PC-3 (cell line): Measurements from ENCODE around the gene ATP6V0E2. TPM values are rescaled to one million over a fixed set of nuclear protein-coding genes. Genes with fewer than 3 reads are reported as not detected.

Source experiments
- ATAC-seq: fragments of 200-7000 bp; cut with Tn5 transposase; 2 replicates; pipeline ENCODE4 v1.9.1; 2020; ENCODE audit warnings: mild to moderate bottlenecking, moderate library complexity
- BruUV-seq: library from RNA; stranded (reverse); fragments of 400-500 nt; replicated peaks from 2 replicates; lab custom pipeline; 2021; lab: Mats Ljungman, UMichigan
- CTCF ChIA-PET: fragments of 300-600 bp; sonication (Branson Sonifier 250); formaldehyde crosslinking; loops from one replicate; lab custom pipeline; 2022; ENCODE audit warnings: antibody characterized with exemption; lab: Charles Lee
- POLR2A ChIA-PET: fragments of 300-600 bp; sonication (Branson Sonifier 250); formaldehyde crosslinking; loops from one replicate; lab custom pipeline; 2022; ENCODE audit warnings: antibody characterized with exemption; ENCODE audit not compliant: unreplicated experiment; lab: Charles Lee
- DNase-seq: peaks from one replicate; pipeline ENCODE4 v3.0.0-alpha.2; 2015
- H2AFZ ChIP-seq: fragments of 300-600 bp; sonication (generic); 2 replicates; pipeline ENCODE4 v1.6.0; 2016; ENCODE audit warnings: antibody characterized with exemption, low read length
- H3F3A ChIP-seq: fragments of 300-600 bp; sonication (generic); one replicate; pipeline ENCODE4 v1.6.0; 2017; ENCODE audit warnings: antibody characterized with exemption, low read length, control low read depth, mild to moderate bottlenecking; ENCODE audit not compliant: unreplicated experiment
- H3K27ac ChIP-seq: fragments of 300-600 bp; sonication (generic); 2 replicates; pipeline ENCODE4 v1.5.1; 2016; ENCODE audit warnings: mild to moderate bottlenecking, low read length
- H3K27me3 ChIP-seq: fragments of 300-600 bp; sonication (generic); 2 replicates; pipeline ENCODE4 v1.6.1; 2016; ENCODE audit warnings: low read length, mixed read lengths
- H3K36me3 ChIP-seq: fragments of 300-600 bp; sonication (generic); 2 replicates; pipeline ENCODE4 v1.6.1; 2016; ENCODE audit warnings: low read depth, mixed run types, low read length, mixed read lengths
- H3K4me1 ChIP-seq: fragments of 300-600 bp; sonication (generic); 2 replicates; pipeline ENCODE4 v1.5.1; 2016; ENCODE audit warnings: low read length; ENCODE audit not compliant: insufficient read depth
- H3K4me2 ChIP-seq: fragments of 300-600 bp; sonication (generic); 2 replicates; pipeline ENCODE4 v1.6.0; 2016; ENCODE audit warnings: low read length
- H3K4me3 ChIP-seq: fragments of 300-600 bp; sonication (generic); 2 replicates; pipeline ENCODE4 v1.5.1; 2016; ENCODE audit warnings: mild to moderate bottlenecking, low read length, mixed read lengths
- H3K79me2 ChIP-seq: fragments of 300-600 bp; sonication (generic); 2 replicates; pipeline ENCODE4 v1.6.1; 2017; ENCODE audit warnings: low read length, mixed read lengths
- H3K9ac ChIP-seq: fragments of 300-600 bp; sonication (generic); 2 replicates; pipeline ENCODE4 v1.6.0; 2016; ENCODE audit warnings: mild to moderate bottlenecking, low read length
- H3K9me2 ChIP-seq: fragments of 300-600 bp; sonication (generic); replicated peaks from 2 replicates; pipeline ENCODE4 v1.6.1; 2016; ENCODE audit warnings: mixed run types, low read length, mixed read lengths
- H3K9me3 ChIP-seq: fragments of 300-600 bp; sonication (generic); 2 replicates; pipeline ENCODE4 v1.6.1; 2016; ENCODE audit warnings: low read length, mixed read lengths
- H4K20me1 ChIP-seq: fragments of 300-600 bp; sonication (generic); 2 replicates; pipeline ENCODE4 v1.6.1; 2016; ENCODE audit warnings: low read length, mixed read lengths
- CTCF ChIP-seq: fragments of 300-600 bp; sonication (generic); conservative IDR thresholded peaks from 2 replicates; pipeline ENCODE4 v1.5.1; 2017; ENCODE audit warnings: antibody characterized with exemption, low read depth, mild to moderate bottlenecking, low read length
- EZH2 ChIP-seq: fragments of 300-600 bp; sonication (generic); IDR thresholded peaks from one replicate; pipeline ENCODE4 v1.6.1; 2017; ENCODE audit warnings: antibody characterized with exemption, mild to moderate bottlenecking, low read length; ENCODE audit not compliant: unreplicated experiment
- EZH2phosphoT487 ChIP-seq: fragments of 300-600 bp; sonication (generic); IDR thresholded peaks from 2 replicates; pipeline ENCODE4 v1.6.1; 2018; ENCODE audit warnings: mild to moderate bottlenecking, antibody characterized with exemption, low read length, borderline replicate concordance
- intact Hi-C: fragments of 100-400 bp; cut with micrococcal nuclease; formaldehyde crosslinking; loops from 2 replicates; pipeline ENCODE4 v1.9.0; 2023
- total RNA-seq: library from RNA; depleted of rRNA; stranded (reverse); fragments of >200 nt; gene quantifications from 2 replicates; pipeline ENCODE4 v1.2.3, GENCODE V29; 2014

The ATP6V0E2 gene
- total RNA-seq, 1 experiment from 2014 or later, result 78.2 TPM

DNA sequence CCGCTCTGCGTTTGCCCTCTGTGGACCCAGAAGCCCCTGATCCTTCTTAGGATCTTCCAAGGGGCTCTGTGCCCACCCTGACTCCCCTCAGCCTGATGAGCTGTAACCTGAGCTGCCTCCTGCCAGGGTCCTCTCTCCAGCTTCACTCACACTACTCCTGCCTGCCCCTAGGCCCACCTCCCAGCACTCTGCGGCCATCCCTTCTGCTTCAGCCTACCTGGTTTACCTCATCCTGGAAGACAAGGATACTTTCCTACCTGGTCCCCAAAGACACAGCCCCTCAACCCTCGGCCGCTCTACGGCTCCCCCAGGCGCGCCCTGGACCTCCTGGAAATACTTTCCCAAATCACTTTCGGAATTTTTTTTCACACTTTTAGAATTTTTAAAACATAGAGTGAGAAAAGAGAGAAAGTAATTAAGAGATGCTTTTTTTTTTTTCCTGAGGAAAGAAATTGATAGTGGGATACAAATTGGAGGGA lies 42.0 kb upstream of the ATP6V0E2 start:
- ChIA-PET CTCF (no interaction called here), POLR2A (no interaction called here)
- DNase-seq (no peak), ATAC-seq (no peak)
- Histone ChIP-seq H3K4me3 (no peak overlapping the region), H2AFZ (no peak overlapping the region), H3K4me1 (no peaks in the 10 kb centered on the region), H3K9ac (no peak overlapping the region), H4K20me1 (no peaks in the 10 kb centered on the region), H3K4me2 (no peak overlapping the region), H3F3A (no peaks in the 10 kb centered on the region), H3K79me2 (no peaks in the 10 kb centered on the region), H3K36me3 (no peaks in the 10 kb centered on the region), H3K9me2 (no peaks in the 10 kb centered on the region), H3K9me3 (no peaks in the 10 kb centered on the region), H3K27ac (no peak overlapping the region), H3K27me3 (no peaks in the 10 kb centered on the region; the same call in 1 of the 2 replicates)
- TF ChIP-seq CTCF, result no peak
- TF ChIP-seq EZH2phosphoT487, result no peak
- no peak for TF ChIP-seq EZH2
- intact Hi-C loops, result no loop called here
- no TSS peak for BruUV-seq

- H3K4me1 ChIP-seq, result no peaks in the 10 kb centered on the region
- H3K79me2 ChIP-seq, result no peaks in the 10 kb centered on the region
- POLR2A ChIA-PET, result no interaction called here
- TF ChIP-seq EZH2, result no peak
- TF ChIP-seq EZH2phosphoT487, result no peak
- no peak for TF ChIP-seq CTCF
- CTCF ChIA-PET, result no interaction called here
- no peaks in the 10 kb centered on the region for H4K20me1 ChIP-seq
- no TSS peak for BruUV-seq
- H3K27ac ChIP-seq, result no peak overlapping the region
- H3K9me3 ChIP-seq, result no peaks in the 10 kb centered on the region
- no peak overlapping the region for H3K4me3 ChIP-seq
- intact Hi-C loops, result no loop called here
- no peaks in the 10 kb centered on the region; the same call in 1 of the 2 replicates for H3K27me3 ChIP-seq
- no peak overlapping the region for H3K9ac ChIP-seq
- no peak for DNase-seq
- H3K36me3 ChIP-seq, result no peaks in the 10 kb centered on the region
- no peak; the same call in 1 of the 2 replicates for ATAC-seq
- no peak overlapping the region for H2AFZ ChIP-seq
- H3K9me2 ChIP-seq, result no peaks in the 10 kb centered on the region
- H3F3A ChIP-seq, result no peaks in the 10 kb centered on the region
- no peak overlapping the region for H3K4me2 ChIP-seq
These were observed 41.3 kb upstream of the ATP6V0E2 start for GRCh38 chr7:149832332-149833041.

- H3K36me3 ChIP-seq, result no peaks in the 10 kb centered on the region
- H3K9ac ChIP-seq, result no peak overlapping the region
- no peak for DNase-seq
- ChIA-PET CTCF (no interaction called here), POLR2A (no interaction called here)
- intact Hi-C loops, result no loop called here
- H3K9me2 ChIP-seq, result no peaks in the 10 kb centered on the region
- no TSS peak for BruUV-seq
- H2AFZ ChIP-seq, result no peak overlapping the region
- no peaks in the 10 kb centered on the region for H3F3A ChIP-seq
- H3K4me1 ChIP-seq, result peaks cover 4% of the 10 kb centered on the region; the same call in 1 of the 2 replicates
- no peak overlapping the region for H3K4me3 ChIP-seq
- no peaks in the 10 kb centered on the region for H4K20me1 ChIP-seq
- TF ChIP-seq EZH2phosphoT487 (no peak), CTCF (no peak), EZH2 (no peak)
- no peaks in the 10 kb centered on the region; the same call in 1 of the 2 replicates for H3K27me3 ChIP-seq
- H3K9me3 ChIP-seq, result no peaks in the 10 kb centered on the region
- no peak for ATAC-seq
- H3K79me2 ChIP-seq, result no peaks in the 10 kb centered on the region
- H3K4me2 ChIP-seq, result no peak overlapping the region
- no peak overlapping the region for H3K27ac ChIP-seq
These were observed 40.2 kb upstream of the ATP6V0E2 start for GRCh38 chr7:149833495-149834130.
